ENCODE measurements around the gene KNSTRN.

The KNSTRN gene

GRCh38 chr15:40365624-40366456, 16.7 kb upstream of the KNSTRN start:
- no peak for DNase-seq (ENCODE audit: low read depth in 2 of 2)

GRCh38 chr15:40366457-40367370, 15.8 kb upstream of the KNSTRN start:
- DNase-seq (ENCODE audit: low read depth in 2 of 2) = no peak

DNA sequence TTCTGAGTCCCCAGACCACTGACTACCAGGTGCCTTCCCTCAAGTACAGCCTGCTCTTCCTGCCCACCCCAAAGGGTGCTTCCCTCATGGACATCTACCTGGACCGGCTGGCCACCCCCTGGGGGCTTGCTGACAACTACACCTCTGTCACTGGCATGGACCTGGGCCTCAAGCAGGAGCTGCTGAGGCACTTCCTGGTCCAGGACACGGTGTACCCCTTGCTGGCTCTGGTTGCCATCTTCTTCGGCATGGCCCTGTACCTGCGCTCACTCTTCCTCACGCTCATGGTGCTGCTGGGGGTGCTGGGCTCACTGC, 15.2 kb upstream of the KNSTRN start:
- DNase-seq (ENCODE audit: low read depth in 2 of 2) = no peak

- peak; percentile 77 to 78 for DNase-seq (ENCODE audit: low read depth in 2 of 2)
Measured at GRCh38 chr15:40367686-40368611, 14.6 kb upstream of the KNSTRN start.

DNA sequence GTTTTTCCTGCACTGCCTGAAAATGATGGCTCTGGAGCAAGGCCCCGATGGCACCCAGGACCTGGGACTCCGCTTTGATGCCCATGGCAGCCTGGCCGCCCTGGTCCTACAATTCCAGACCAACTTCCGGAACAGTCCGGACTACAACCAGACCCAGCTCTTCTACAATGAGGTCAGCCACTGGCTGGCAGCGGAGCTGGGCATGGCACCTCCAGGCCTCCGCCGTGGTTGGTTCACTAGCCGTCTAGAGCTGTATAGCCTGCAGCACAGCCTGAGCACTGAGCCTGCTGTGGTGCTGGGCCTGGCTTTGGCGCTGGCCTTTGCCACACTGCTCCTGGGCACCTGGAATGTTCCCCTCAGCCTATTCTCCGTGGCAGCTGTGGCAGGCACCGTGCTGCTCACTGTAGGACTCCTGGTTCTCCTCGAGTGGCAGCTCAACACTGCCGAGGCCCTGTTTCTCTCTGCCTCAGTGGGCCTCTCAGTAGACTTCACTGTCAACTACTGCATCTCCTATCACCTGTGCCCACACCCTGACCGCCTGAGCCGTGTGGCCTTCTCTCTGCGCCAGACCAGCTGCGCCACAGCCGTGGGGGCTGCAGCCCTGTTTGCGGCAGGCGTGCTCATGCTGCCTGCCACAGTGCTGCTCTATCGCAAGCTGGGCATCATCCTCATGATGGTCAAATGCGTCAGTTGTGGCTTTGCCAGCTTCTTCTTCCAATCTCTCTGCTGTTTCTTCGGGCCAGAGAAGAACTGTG, 13.6 kb upstream of the KNSTRN start:
- DNase-seq (ENCODE audit: low read depth in 2 of 2) = no peak

- DNase-seq (ENCODE audit: low read depth in 2 of 2) = no peak
Measured at GRCh38 chr15:40369474-40369869, 13.0 kb upstream of the KNSTRN start.

GRCh38 chr15:40369971-40370370, 12.6 kb upstream of the KNSTRN start:
- DNase-seq (ENCODE audit: low read depth in 2 of 2) = no peak

- no peak for DNase-seq (ENCODE audit: low read depth in 2 of 2)
Measured at GRCh38 chr15:40372981-40373380, 9.5 kb upstream of the KNSTRN start.

GRCh38 chr15:40377606-40378005, 4.9 kb upstream of the KNSTRN start:
- DNase-seq (ENCODE audit: low read depth in 2 of 2) = no peak

GRCh38 chr15:40379374-40379773, 3.1 kb upstream of the KNSTRN start:
- no peak for DNase-seq (ENCODE audit: low read depth in 2 of 2)

GRCh38 chr15:40379853-40380252, 2.7 kb upstream of the KNSTRN start:
- no peak for DNase-seq (ENCODE audit: low read depth in 2 of 2)

DNA sequence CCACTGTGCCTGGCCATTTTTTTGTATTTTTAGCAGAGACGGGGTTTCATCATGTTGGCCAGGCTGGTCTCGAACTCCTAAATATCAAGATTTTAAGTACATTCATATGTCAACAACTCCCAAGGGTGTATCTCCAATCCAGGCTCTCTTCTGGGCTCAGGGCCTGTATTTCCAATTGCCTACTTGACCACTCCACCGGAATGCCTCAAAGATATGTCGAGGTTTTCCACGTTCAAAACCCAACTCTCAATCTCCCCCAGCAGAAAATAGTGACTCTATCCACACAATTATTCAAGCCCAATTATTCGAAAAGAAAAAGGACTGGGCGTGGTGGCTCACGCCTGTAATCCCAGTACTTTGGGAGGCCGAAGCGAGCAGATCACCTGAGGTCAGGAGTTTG, 1.9 kb upstream of the KNSTRN start:
- no peak for DNase-seq (ENCODE audit: low read depth in 2 of 2)

DNA sequence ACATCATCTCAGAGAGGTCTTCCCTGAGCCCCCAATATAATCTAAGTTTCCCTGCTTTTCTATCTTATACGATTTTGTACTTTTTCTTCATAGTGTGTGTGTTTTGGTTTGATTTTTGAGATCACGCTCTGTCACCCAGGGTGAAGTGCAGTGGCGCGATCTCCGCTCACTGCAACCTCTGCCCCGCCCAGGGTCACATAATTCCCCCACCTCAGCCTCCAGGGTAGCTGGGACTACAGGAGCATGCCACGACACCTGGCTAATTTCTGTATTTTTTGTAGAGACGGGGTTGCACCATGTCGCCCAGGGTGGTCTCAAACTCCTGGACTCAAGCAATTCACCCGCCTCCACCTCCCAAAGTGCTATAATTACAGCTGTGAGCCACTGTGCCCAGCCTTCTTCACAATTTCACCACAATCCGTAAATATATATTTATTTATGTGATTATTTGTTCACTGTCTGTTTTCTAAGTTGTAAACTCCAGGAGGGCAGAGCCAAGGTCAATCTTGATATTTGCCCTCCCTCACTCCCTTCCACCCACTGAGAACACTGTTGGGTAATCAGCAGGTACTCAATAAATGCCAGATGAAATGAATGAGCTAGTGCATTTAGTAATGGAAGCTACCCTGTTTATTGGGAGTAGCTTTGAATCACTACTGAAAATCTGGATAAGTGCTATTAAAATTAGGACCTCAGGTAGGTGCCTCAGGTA, 547 bp upstream of the KNSTRN start:
- DNase-seq (ENCODE audit: low read depth in 2 of 2) = no peak

DNA sequence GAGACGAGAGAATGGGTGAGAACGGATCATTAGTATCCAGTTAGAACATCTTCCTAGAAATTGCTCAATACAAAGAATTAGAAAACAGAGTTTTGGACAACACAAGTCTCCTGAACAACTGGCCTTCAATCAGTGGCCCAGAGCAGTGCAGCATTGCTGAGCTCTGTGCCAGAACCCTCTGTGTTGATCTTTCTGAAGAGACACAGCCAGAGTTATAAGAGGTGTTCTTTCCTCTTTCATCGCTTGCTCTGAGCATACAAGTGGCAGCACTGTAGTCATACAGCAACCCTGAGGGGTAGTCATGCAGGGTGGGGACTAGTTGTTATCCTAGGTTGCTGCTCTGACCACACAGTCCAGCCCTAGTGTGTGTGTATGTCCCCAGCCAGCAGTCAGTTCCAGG, 4.0 kb downstream of the KNSTRN start:
- no peak for DNase-seq (ENCODE audit: low read depth in 2 of 2)

DNA sequence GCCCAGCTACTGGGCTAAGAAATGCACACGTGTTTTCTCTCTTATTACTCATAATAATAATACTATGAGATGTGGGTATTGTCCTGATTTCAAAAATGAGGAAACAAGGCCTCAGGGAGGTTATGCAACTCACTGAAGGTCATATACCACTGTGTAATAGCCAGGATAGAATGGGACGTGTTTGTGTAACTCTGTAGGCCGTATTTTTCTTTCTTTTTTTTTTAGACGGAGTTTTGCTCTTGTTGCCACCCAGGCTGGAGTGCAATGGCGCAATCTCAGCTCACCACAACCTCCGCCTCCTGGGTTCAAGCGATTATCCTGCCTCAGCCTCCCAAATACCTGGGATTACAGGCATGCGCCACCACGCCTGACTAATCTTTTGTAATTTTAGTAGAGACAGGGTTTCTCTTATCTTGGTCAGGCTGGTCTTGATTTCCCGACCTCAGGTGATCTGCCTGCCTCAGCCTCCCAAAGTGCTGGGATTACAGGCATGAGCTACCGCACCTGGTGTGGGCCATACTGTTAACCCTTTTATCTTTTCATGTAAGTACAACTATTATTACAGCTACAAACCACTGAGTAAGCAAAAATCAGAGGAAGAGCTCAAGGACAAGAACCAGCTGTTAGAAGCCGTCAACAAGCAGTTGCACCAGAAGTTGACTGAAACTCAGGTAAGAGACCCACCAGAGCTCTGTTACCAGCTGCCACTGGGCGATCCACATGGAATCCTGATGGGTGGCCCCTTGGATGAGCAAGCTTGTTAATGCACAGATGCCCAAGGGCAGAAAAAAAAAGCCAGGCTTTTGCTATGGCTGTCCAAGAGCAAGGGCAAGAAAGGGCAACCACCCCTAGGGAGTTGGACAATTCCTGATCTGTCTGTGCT, 6.7 kb downstream of the KNSTRN start:
- no peak for DNase-seq (ENCODE audit: low read depth in 2 of 2)

- no peak for DNase-seq (ENCODE audit: low read depth in 2 of 2)
Measured at GRCh38 chr15:40389824-40390595, 7.5 kb downstream of the KNSTRN start.

DNA sequence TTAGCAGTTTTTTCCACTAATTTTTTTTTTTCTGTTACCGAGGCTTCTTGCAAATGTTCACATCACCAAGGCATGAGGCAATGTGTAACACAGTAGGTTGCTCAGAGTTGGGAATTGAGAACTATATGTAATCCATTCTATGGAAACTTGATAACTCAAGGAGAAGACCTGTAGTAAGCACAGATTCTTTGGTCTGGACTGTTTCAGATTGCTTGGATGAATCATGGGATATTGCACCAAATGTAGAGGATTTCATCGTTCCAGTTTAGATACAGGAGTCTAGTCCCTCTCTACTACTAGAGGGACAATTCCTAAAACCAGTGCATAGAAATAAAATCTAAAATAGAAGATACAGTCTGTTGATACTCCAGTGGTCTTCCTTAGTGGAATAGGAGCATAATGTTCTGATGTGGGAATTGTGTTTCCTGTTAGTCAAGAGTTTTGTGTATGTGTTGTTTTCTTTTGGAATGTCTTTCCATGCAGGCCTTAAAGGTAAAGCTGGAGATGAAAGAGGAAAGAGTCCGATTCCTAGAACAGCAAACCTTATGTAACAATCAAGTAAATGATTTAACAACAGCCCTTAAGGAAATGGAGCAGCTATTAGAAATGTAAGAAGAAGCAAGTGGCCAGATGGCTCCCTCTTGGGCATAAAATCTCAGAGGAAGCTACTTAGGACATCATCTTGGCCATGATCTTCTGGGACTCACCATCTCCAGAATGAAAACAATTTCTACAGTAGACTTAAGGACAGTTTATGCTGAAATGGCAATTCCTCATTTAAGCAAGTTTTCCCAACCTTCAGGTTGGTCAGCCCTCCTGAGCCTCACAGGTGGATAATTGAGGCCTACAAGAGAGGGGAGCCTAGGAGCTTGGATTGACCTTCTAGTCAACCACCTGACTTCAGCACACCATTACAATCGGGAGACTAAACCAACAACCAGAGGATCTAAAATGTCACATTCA, 10.7 kb downstream of the KNSTRN start:
- no peak for DNase-seq (ENCODE audit: low read depth in 2 of 2)
